ENCODE data around the gene TFAP2A.

Gene TFAP2A

DNA sequence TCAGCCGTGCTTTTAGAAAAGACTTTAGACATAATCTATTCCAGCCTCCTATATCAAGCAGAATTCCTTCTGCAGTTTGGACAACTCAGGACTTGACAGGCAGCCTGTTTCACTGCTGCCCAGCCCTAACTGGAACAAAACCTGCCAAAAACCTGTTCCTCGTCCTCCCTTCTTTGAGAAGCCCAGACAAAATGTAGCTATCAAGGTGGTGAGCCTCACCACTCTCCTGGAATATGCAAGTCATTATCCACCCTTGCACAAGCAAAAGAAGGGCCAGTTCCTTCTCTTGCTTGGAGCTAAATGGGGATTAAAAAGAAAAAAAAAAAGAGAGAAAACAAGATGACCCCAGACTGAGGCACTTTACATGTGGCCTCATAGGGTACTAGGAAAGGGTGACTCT, 64.2 kb downstream of the TFAP2A start:
- no peak for DNase-seq (ENCODE audit: low read depth)
- TF ChIP-seq, protein P1, sequence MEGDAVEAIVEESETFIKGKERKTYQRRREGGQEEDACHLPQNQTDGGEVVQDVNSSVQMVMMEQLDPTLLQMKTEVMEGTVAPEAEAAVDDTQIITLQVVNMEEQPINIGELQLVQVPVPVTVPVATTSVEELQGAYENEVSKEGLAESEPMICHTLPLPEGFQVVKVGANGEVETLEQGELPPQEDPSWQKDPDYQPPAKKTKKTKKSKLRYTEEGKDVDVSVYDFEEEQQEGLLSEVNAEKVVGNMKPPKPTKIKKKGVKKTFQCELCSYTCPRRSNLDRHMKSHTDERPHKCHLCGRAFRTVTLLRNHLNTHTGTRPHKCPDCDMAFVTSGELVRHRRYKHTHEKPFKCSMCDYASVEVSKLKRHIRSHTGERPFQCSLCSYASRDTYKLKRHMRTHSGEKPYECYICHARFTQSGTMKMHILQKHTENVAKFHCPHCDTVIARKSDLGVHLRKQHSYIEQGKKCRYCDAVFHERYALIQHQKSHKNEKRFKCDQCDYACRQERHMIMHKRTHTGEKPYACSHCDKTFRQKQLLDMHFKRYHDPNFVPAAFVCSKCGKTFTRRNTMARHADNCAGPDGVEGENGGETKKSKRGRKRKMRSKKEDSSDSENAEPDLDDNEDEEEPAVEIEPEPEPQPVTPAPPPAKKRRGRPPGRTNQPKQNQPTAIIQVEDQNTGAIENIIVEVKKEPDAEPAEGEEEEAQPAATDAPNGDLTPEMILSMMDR (conservative IDR thresholded peaks at IDR 0.05; ENCODE audit: control insufficient read depth, insufficient read depth, low read depth, low read length): no peak
- H3K4me3 ChIP-seq (ENCODE audit: control insufficient read depth, low read depth, low read length): no peak overlapping the region

DNA sequence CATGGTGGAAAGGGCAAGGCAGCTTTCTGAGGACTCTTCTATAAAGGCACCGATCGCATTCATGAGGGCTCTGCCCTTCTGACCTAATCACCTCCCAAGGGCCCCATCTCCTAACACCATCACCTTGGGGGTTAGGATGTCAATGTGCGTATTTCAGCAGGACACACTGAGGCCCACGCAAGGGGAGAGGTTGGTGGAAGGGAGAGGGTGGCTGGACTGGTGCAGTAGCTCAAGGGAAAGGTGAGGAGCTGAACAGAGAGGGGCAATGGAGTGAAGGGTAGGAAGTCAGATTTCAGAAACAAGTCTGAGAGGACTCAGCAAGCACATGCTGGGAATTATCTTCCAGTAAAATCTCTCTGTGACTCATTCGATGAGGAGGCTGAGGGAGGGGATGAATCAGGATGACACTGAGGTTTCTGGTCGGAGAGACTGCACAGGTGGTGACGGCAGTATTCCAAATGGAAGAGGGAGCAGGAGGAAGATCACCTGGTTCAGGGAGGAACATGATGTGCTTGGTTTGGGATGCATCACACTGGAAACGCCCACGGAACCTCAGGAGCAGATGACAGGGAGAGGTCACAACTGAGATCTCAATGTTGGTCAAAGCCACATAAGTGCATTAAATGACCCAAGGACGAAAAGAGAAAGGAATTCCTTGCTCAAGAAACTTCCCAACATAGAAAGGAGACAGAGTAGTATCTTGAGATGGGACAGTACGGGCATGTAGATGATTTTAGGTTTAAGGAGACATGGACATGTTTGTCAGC, 67.1 kb downstream of the TFAP2A start:
- H3K4me3 ChIP-seq (ENCODE audit: control insufficient read depth, low read depth, low read length): no peak overlapping the region
- TF ChIP-seq, protein P1 (conservative IDR thresholded peaks at IDR 0.05; ENCODE audit: control insufficient read depth, insufficient read depth, low read depth, low read length): no peak
- DNase-seq (ENCODE audit: low read depth): no peak
